Measurements from ENCODE around the gene NDST1.

GRCh38 chr5:150530423-150530822, 22.5 kb downstream of the NDST1 start:
- TF ChIP-seq EZH2 (IDR thresholded peaks at IDR 0.05; ENCODE audit: insufficient read depth, poor library complexity, severe bottlenecking) (no peak), EZH2phosphoT487 (IDR thresholded peaks at IDR 0.05; ENCODE audit: insufficient read depth, low read depth) (no peak)

Data from GM23248 (cell line).